ENCODE results near the gene RTEL1.

RTEL1 gene

DNA sequence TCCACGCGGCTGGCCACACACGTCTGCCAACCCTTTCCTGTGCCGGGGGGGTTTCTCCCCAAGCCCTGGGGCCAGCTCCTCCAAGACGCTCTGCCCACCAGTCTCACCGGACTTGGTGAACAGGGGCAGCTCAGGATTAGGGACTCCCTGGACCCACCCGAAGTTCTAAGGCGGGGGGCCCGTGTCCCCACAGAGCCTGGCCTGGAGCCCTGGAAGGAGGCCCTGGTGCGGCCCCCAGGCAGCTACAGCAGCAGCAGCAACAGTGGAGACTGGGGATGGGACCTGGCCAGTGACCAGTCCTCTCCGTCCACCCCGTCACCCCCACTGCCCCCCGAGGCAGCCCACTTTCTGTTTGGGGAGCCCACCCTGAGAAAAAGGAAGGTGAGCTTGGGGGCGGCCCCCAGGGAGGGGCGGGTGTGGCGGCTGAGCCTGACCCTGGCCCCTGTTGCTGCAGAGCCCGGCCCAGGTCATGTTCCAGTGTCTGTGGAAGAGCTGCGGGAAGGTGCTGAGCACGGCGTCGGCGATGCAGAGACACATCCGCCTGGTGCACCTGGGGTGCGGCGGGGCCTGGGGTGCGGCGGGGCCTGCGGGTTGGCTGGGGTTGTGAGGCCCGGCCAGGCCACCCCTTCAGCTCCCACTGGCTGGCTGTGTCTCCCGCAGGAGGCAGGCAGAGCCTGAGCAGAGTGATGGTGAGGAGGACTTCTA lies 83.7 kb downstream of the RTEL1 start:
- DNase-seq, result no peak

DNA sequence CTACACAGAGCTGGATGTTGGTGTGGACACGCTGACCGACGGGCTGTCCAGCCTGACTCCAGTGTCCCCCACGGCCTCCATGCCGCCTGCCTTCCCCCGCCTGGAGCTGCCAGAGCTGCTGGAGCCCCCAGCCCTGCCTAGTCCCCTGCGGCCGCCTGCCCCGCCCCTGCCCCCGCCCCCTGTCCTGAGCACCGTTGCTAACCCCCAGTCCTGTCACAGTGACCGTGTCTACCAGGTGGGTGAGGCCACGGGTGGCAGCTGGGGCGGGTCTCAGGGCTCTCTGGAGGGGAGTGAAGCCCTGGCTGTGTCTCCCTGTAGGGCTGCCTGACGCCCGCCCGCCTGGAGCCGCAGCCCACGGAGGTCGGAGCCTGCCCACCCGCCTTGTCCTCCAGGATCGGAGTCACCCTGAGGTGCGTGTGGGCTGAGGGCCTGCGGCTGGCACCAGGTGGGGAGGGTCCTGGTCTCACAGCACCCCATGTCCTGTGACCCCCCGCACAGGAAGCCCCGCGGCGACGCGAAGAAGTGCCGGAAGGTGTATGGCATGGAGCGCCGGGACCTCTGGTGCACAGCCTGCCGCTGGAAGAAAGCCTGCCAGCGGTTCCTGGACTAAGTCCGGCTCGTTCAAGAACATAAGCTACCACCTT lies 84.4 kb downstream of the RTEL1 start:
- DNase-seq, result no peak

DNA sequence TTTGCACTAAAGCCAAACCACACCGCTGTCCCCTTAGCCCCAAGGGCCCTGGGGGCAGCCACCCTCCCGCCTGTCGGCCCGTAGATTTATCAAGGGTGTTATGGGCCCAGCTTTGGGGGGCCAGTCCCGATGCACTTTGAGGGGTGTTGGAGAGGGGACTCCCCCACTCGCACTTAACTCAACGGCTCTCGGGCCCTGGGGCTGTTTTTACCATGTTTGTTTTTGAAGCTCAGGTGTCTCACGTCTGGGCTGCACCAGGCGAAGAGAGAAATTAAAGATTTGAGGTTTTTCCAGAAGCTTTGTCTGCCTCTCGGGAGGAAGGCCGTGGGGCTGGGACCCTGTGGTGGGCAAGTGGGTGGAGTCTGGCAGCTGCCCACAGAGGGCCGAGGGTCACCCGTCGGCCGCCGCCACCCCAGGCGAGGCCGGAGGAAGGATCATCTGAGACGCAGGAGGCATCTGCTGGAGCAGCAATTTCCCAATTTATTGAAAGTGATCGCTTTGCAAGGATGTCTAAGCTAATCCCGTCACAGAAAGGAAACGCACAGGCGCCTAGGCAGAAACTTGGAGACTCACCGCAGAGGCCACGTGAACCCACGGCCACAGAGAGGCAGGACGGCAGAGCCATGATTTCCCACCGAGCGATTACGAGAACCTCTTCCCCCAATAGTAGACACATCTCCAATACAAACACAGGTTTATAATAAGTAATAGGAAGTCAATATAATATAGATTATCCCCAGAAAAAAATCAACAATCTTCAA lies 85.3 kb downstream of the RTEL1 start:
- DNase-seq, result no peak

DNA sequence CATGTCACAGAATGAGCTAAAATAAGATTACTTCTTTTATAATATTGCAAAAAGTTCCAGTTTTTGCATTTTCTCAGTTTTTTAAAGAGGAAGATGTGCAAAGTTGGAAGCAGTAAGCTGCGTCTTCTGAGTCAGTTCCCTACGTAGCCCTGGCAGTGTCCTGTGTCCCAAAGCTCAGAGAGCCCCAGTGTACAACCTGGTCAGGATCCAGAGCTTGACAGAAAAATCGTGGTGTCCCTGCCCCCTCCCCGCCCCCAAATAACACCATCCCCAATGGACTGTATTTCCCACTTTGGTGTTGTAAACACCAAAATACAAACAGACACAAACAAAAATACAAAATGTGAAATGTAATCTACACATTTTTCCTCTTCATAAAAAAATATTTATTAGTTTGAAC lies 86.0 kb downstream of the RTEL1 start:
- DNase-seq, result no peak

- no peak for DNase-seq
Measured at GRCh38 chr20:63744574-63745423, 86.7 kb downstream of the RTEL1 start.

- no peak for DNase-seq
Measured at GRCh38 chr20:63745424-63745805, 87.3 kb downstream of the RTEL1 start.

Data from T-helper 9 cell (primary cell).